ENCODE data around the gene TRIO. TPM values are rescaled to one million over a fixed set of nuclear protein-coding genes. Genes with fewer than 3 reads are reported as not detected.

Gene TRIO
- total RNA-seq, 1 donor from 2014 or later = 148 TPM

GRCh38 chr5:14457476-14457875 lies 314.3 kb downstream of the TRIO start:
- no peak for DNase-seq
- intact Hi-C loops (cut with DNase I) = no loop called here
- H3K36me3 ChIP-seq = peaks cover 47% of the 10 kb centered on the region
- H3K4me1 ChIP-seq = peaks cover under 1% of the 10 kb centered on the region
- no peak overlapping the region for H3K27ac ChIP-seq
- H3K9me3 ChIP-seq = no peaks in the 10 kb centered on the region
- no peak for TF ChIP-seq CTCF (IDR thresholded peaks at IDR 0.05)
- H3K27me3 ChIP-seq (ENCODE audit: low read depth) = no peaks in the 10 kb centered on the region
- ATAC-seq = no peak
- no peak overlapping the region for H3K4me3 ChIP-seq

- no peaks in the 10 kb centered on the region for H3K9me3 ChIP-seq
- intact Hi-C loops (cut with DNase I) = no loop called here
- peaks cover 56% of the 10 kb centered on the region for H3K36me3 ChIP-seq
- DNase-seq (no peak), ATAC-seq (no peak)
- H3K27me3 ChIP-seq (ENCODE audit: low read depth) = no peaks in the 10 kb centered on the region
- no peak overlapping the region for H3K4me3 ChIP-seq
- no peak overlapping the region for H3K27ac ChIP-seq
- peaks cover 3% of the 10 kb centered on the region for H3K4me1 ChIP-seq
- TF ChIP-seq CTCF (IDR thresholded peaks at IDR 0.05) = no peak
These were observed 315.3 kb downstream of the TRIO start for GRCh38 chr5:14458414-14458813.

- Histone ChIP-seq H3K36me3 (peaks cover 78% of the 10 kb centered on the region), H3K27me3 (ENCODE audit: low read depth) (no peaks in the 10 kb centered on the region), H3K4me1 (peaks cover 9% of the 10 kb centered on the region), H3K9me3 (no peaks in the 10 kb centered on the region), H3K4me3 (no peak overlapping the region), H3K27ac (no peak overlapping the region)
- ATAC-seq = no peak
- no peak for DNase-seq
- no peak for TF ChIP-seq CTCF (IDR thresholded peaks at IDR 0.05)
- intact Hi-C loops (cut with DNase I) = no loop called here
These were observed 317.8 kb downstream of the TRIO start for GRCh38 chr5:14460844-14461398.

GRCh38 chr5:14462681-14463080 lies 319.5 kb downstream of the TRIO start:
- intact Hi-C loops (cut with DNase I) = no loop called here
- peaks cover 92% of the 10 kb centered on the region for H3K36me3 ChIP-seq
- DNase-seq = no peak
- H3K9me3 ChIP-seq = no peaks in the 10 kb centered on the region
- no peak overlapping the region for H3K4me3 ChIP-seq
- no peak overlapping the region for H3K27ac ChIP-seq
- ATAC-seq = no peak
- peaks cover 9% of the 10 kb centered on the region for H3K4me1 ChIP-seq
- TF ChIP-seq CTCF (IDR thresholded peaks at IDR 0.05) = no peak
- no peaks in the 10 kb centered on the region for H3K27me3 ChIP-seq (ENCODE audit: low read depth)

- DNase-seq (no peak), ATAC-seq (peak; percentile 68 to 71)
- H3K9me3 ChIP-seq = no peaks in the 10 kb centered on the region
- intact Hi-C loops (cut with DNase I) = no loop called here
- H3K27ac ChIP-seq = peak overlapping the region; percentile 57
- H3K36me3 ChIP-seq = peaks cover 94% of the 10 kb centered on the region
- no peak overlapping the region for H3K4me3 ChIP-seq
- no peaks in the 10 kb centered on the region for H3K27me3 ChIP-seq (ENCODE audit: low read depth)
- H3K4me1 ChIP-seq = peaks cover 9% of the 10 kb centered on the region
- TF ChIP-seq CTCF (IDR thresholded peaks at IDR 0.05) = no peak
These were observed 320.5 kb downstream of the TRIO start for GRCh38 chr5:14463629-14464028.
